HepG2 (cell line): ENCODE data around the gene ZNF500. TPM values are rescaled to one million over a fixed set of nuclear protein-coding genes. Genes with fewer than 3 reads are reported as not detected.
A peak's percentile ranks its signal among the peaks of the same experiment; 100 is the strongest.

Experiments used
- AHR ChIP-seq: IDR thresholded peaks from 2 replicates; pipeline ENCODE4 v1.6.1; 2018; ENCODE audit warnings: missing genetic modification reagents, missing compliant biosample characterization
- ESRRA ChIP-seq: sonication (generic); formaldehyde crosslinking; IDR thresholded peaks from 2 replicates; pipeline ENCODE4 v1.5.1; 2020; ENCODE audit warnings: mild to moderate bottlenecking, low read depth, missing genetic modification reagents
- PITX1 ChIP-seq: sonication (generic); formaldehyde crosslinking; IDR thresholded peaks from 2 replicates; pipeline ENCODE4 v1.5.1; 2020; ENCODE audit warnings: mild to moderate bottlenecking, missing genetic modification reagents
- PRDM10 ChIP-seq: sonication (generic); formaldehyde crosslinking; IDR thresholded peaks from 2 replicates; pipeline ENCODE4 v1.4.0; 2020; ENCODE audit warnings: low read depth, missing genetic modification reagents
- PTBP1 ChIP-seq: fragments of 200-400 bp; formaldehyde crosslinking; IDR thresholded peaks from 2 replicates; pipeline ENCODE4 v1.6.1; 2018; ENCODE audit warnings: low read length, low read depth; ENCODE audit not compliant: poor library complexity, severe bottlenecking
- RFXAP ChIP-seq: sonication (generic); formaldehyde crosslinking; IDR thresholded peaks from 2 replicates; pipeline ENCODE4 v1.4.0; 2020; ENCODE audit warnings: missing genetic modification reagents, borderline replicate concordance
- SAP130 ChIP-seq: IDR thresholded peaks from 2 replicates; pipeline ENCODE4 v1.6.1; 2016; ENCODE audit warnings: low read depth
- TFE3 ChIP-seq: IDR thresholded peaks from 2 replicates; pipeline ENCODE4 v1.6.1; 2016
- WIZ ChIP-seq: sonication (generic); formaldehyde crosslinking; IDR thresholded peaks from 2 replicates; pipeline ENCODE4 v1.5.1; 2020; ENCODE audit warnings: mild to moderate bottlenecking, missing genetic modification reagents
- ZBTB4 ChIP-seq: sonication (generic); formaldehyde crosslinking; IDR thresholded peaks from 2 replicates; pipeline ENCODE4 v1.4.0; 2020; ENCODE audit warnings: missing genetic modification reagents, mild to moderate bottlenecking, borderline replicate concordance
- ZBTB7A ChIP-seq: sonication (generic); formaldehyde crosslinking; IDR thresholded peaks from 2 replicates; pipeline ENCODE4 v1.8.0; 2022; ENCODE audit warnings: mild to moderate bottlenecking, missing genetic modification reagents
- ZFP82 ChIP-seq: sonication (generic); formaldehyde crosslinking; IDR thresholded peaks from 2 replicates; pipeline ENCODE4 v1.5.1; 2020; ENCODE audit warnings: mild to moderate bottlenecking, missing genetic modification reagents, borderline replicate concordance
- ZNF180 ChIP-seq: sonication (generic); formaldehyde crosslinking; IDR thresholded peaks from 2 replicates; pipeline ENCODE4 v1.4.0; 2020; ENCODE audit warnings: low read depth, missing genetic modification reagents, borderline replicate concordance
- ZNF331 ChIP-seq: sonication (generic); formaldehyde crosslinking; IDR thresholded peaks from 2 replicates; pipeline ENCODE4 v1.4.0; 2020; ENCODE audit warnings: missing genetic modification reagents
- ZNF431 ChIP-seq: sonication (generic); formaldehyde crosslinking; IDR thresholded peaks from 2 replicates; pipeline ENCODE4 v1.9.0; 2022; ENCODE audit warnings: missing genetic modification reagents, low read depth, mild to moderate bottlenecking, borderline replicate concordance
- ZNF496 ChIP-seq: sonication (generic); formaldehyde crosslinking; IDR thresholded peaks from 2 replicates; pipeline ENCODE4 v1.8.1; 2023; ENCODE audit warnings: mild to moderate bottlenecking, moderate library complexity, missing genetic modification reagents; ENCODE audit not compliant: insufficient replicate concordance
- ZNF83 ChIP-seq: sonication (generic); formaldehyde crosslinking; IDR thresholded peaks from 2 replicates; pipeline ENCODE4 v1.4.0; 2020; ENCODE audit warnings: missing genetic modification reagents, mild to moderate bottlenecking, borderline replicate concordance
- polyA plus RNA-seq, 8 experiments: library from polyadenylated mRNA; depleted of rRNA in 3 of 8; stranded (reverse) in 7 of 8; unstranded in 1 of 8; fragments of >200 nt; fragmentation: Illumina TruSeq in 4 of 8; extraction: Trizol in 4 of 8; gene quantifications; 2 replicates each; pipeline versions ENCODE4 v1.2.1 to v1.2.3, GENCODE V29; 2011 to 2016; ENCODE audit warnings: low read depth in 4 of 8, missing spikeins in 1 of 8, mixed read lengths in 1 of 8; ENCODE audit not compliant: insufficient read depth in 1 of 8
- total RNA-seq, 5 experiments: library from RNA; depleted of rRNA; stranded (reverse); fragments of >200 nt; fragmentation: Illumina TruSeq; extraction: Trizol; gene quantifications; 2 replicates each; pipeline ENCODE4 v1.2.3, GENCODE V29; 2016; ENCODE audit warnings: low read depth in 1 of 5
- TF ChIP-seq, protein P1 (sequence below): IDR thresholded peaks from 2 replicates; pipeline ENCODE4 v1.6.1; 2016; ENCODE audit warnings: low read depth, borderline replicate concordance
- TF ChIP-seq, protein P2 (sequence below): sonication (generic); formaldehyde crosslinking; IDR thresholded peaks from 2 replicates; pipeline ENCODE4 v1.5.1; 2020; ENCODE audit warnings: missing genetic modification reagents, mild to moderate bottlenecking, borderline replicate concordance

The ZNF500 gene
- total and polyA plus RNA-seq, 2 of the 13 experiments (the other 11 are each of a cell fraction or from before 2014, with no cell fraction given) = 6.1 to 12.2 TPM

DNA sequence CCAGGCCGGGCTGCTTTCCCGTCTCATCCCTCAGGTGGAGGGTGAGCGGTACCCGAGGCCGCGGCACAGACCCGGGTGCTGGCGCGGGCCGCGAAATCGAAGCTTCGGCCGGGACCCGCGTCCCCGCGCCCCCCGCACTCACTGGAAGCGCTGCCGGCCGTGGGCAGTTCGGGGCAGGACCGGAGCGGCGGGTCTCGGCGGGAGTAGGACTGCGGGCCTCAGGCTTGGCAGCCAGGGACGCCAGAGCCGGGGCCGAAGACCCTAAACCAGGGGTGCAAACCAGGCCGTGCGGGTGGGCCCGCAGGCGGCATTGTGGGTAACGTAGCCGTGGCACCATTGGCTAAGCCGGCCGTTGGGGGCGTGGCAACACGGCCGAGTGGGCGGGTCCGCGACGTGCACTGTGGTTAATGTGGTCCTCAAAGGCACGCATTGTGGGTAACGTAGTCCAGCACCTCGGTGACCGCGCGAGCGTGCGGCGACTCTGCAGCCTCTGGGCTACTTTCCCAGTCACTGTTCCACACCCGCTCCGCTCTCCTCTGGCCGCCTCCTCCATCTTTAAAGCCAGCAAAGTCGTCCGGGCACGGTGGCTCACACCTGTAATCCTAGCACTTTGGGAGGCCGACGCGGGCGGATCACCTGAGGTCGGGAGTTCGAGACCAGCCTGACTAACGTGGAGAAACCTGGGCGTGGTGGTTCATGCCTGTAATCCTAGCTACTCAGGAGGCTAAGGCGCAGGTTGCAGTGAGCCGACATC lies at the start of gene ZNF500 (continued):
- TF ChIP-seq, protein P1, sequence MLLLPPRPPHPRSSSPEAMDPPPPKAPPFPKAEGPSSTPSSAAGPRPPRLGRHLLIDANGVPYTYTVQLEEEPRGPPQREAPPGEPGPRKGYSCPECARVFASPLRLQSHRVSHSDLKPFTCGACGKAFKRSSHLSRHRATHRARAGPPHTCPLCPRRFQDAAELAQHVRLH (CRISPR knock-in tag) = peak; percentile 86; the same call in 1 of the 2 replicates
- no peak for TF ChIP-seq ZFP82 (CRISPR knock-in tag)
- TF ChIP-seq SAP130 (CRISPR knock-in tag) = peak; percentile 95
- TF ChIP-seq ZNF331 (CRISPR knock-in tag) = peak; percentile 32; the same call in 1 of the 2 replicates
- TF ChIP-seq PITX1 = peak; percentile 68
- TF ChIP-seq ZNF83 (CRISPR knock-in tag) = no peak
- TF ChIP-seq RFXAP (CRISPR knock-in tag) = no peak; the same call in none of the 2 replicates
- peak; percentile 59 for TF ChIP-seq ESRRA (CRISPR knock-in tag)
- 0 out of 2 replicates have a peak, but pooled peaks have one; percentile 25 for TF ChIP-seq ZNF431 (CRISPR knock-in tag)
- TF ChIP-seq ZBTB7A = peak; percentile 89
- TF ChIP-seq WIZ (CRISPR knock-in tag) = peak; percentile 47; the same call in 1 of the 2 replicates
- TF ChIP-seq ZNF496 = no peak
- TF ChIP-seq AHR (CRISPR knock-in tag) = no peak; the same call in 1 of the 2 replicates
- TF ChIP-seq PTBP1 = no peak
- peak; percentile 58 for TF ChIP-seq TFE3 (CRISPR knock-in tag)
- no peak for TF ChIP-seq PRDM10 (CRISPR knock-in tag)
- no peak for TF ChIP-seq ZBTB4 (CRISPR knock-in tag)
- TF ChIP-seq, protein P2, sequence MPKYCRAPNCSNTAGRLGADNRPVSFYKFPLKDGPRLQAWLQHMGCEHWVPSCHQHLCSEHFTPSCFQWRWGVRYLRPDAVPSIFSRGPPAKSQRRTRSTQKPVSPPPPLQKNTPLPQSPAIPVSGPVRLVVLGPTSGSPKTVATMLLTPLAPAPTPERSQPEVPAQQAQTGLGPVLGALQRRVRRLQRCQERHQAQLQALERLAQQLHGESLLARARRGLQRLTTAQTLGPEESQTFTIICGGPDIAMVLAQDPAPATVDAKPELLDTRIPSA = no peak; the same call in 1 of the 2 replicates
- TF ChIP-seq ZNF180 (CRISPR knock-in tag) = no peak; the same call in 1 of the 2 replicates
